HG03159 (cell line): ENCODE results near the gene CCDC198.

Source experiments
- ATAC-seq: cut with Tn5 transposase; IDR thresholded peaks from one replicate; pipeline ENCODE4 v1.9.1; 2021; ENCODE audit warnings: mild to moderate bottlenecking, moderate library complexity; ENCODE audit not compliant: unreplicated experiment

Gene CCDC198

DNA sequence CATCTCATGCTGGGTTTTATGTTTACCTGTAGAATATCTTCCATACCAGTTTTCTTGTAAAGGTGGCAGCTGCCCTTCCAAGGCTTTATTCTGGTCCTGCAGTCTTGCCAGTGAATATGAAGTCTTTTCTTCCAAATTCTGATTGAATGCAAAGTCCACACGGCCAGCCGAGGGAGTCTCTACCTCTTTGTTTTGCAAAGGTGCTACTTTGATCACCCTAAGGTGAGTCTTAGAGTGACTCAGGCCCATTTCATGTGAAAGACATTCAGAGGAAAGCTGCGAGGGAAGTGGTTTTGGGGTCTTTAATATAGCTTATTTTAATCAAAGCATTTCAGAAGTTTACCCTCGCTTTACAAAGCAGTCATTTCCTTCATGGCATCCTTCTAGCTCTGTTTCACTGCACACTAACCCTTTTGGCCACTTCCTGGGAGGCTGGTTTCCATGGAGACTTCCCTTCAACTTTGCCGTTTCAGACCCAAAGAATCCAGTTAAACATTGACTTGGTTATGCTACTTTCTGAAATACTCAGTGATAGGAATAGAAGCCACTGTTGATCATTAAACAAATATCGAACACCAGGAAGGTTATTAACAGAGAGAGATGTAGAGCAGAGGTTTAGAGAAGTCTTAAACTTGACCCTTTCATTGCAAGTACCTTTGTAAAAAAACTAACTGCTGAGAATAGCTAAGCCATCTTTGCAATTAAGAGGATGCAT, at the start of gene CCDC198:
Gene CCDC198, minus strand, starts transcription at position 391 of the 715 bp plus-strand sequence. Its CDS starts 142 bp downstream, at position 249.
- peak; percentile 74 for ATAC-seq

GRCh38 chr14:57533214-57533613, 39.6 kb upstream of the CCDC198 start:
- peak; percentile 51 for ATAC-seq

DNA sequence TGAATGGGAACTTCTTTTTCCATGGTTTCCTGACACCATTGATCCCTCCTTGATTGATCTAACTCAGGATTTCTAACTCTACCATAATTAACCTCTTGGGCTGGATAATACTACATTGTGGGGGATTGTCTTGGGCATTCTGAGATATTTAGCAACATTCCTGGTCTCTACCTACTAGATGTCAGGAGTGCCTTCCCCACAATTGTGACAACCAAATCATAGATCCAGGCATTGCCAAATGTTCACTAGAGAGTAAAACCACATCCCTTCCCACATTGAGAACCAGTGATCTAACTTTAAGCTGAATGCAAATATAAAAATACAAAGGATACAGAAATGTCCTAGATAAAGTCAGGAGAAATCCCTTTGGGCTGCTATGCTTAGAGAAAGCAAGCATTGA, 36.9 kb upstream of the CCDC198 start:
- no peak for ATAC-seq

GRCh38 chr14:57526942-57527341, 33.3 kb upstream of the CCDC198 start:
- no peak for ATAC-seq

- no peak for ATAC-seq
Observed at GRCh38 chr14:57519043-57519442, 25.4 kb upstream of the CCDC198 start.

DNA sequence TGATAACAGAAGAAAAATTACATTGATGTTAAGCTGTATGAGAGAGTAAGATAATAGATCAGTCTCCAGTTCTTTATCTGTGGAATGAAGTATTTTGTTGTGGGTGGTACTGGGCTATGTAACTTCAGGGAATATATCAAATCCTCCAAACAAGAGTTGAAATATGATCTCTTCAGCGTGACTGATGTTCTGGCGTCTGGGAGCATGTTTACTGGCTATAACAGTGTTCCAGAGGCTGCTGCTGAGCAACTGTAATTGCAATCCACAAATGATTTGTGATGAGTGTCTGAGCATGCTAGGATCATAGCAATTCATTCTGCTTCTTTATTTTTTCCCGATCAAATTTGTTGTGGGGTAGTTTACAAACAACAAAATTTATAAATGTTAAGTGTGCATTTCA, 18.6 kb upstream of the CCDC198 start:
- ATAC-seq: no peak

DNA sequence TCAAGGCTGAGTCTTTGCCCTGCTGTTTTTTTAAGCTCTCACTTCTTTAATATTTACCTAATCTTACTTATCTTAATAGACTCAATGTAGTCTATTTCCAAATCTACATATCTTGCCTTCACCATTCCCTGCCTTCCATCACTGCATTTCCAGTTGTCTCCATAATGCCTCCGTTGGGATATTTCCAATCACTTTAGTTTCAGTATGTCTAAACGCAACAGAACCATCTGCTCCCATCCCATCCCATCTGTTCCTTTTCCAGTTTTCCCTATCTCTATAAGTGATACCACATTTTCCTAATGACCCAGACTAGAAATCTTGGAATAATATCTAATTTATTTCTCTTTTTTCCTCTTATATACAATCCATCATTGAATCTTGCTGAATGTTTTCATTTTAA, 15.1 kb upstream of the CCDC198 start:
- no peak for ATAC-seq

- ATAC-seq: no peak
Observed at GRCh38 chr14:57502586-57503254, 9.1 kb upstream of the CCDC198 start.

DNA sequence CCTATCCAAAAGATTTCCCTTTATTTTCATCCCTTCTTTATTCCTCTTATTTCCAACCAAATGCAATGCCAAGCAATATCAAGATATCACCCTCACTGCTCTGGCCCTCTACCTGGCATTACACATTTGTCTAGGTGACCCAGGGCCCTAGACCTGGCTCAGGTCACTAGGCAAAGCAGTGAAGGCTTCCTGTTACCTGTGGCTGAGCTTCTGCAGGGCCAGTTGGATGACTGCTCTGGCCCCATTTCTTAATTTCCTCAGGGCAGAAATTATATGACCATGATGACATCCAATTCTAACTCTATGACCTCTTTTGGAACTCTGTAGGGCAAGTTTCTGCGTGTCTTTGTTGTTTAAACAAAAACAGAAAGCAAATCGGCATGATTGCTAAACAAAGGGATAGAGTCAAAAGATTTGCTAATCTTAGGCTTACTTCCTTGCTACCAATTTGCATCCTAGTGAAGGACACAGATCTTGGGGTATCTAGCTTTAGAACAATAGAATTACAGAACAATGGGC, 7.4 kb upstream of the CCDC198 start:
- ATAC-seq: no peak

- ATAC-seq: no peak
Observed at GRCh38 chr14:57498659-57499058, 5.0 kb upstream of the CCDC198 start.

DNA sequence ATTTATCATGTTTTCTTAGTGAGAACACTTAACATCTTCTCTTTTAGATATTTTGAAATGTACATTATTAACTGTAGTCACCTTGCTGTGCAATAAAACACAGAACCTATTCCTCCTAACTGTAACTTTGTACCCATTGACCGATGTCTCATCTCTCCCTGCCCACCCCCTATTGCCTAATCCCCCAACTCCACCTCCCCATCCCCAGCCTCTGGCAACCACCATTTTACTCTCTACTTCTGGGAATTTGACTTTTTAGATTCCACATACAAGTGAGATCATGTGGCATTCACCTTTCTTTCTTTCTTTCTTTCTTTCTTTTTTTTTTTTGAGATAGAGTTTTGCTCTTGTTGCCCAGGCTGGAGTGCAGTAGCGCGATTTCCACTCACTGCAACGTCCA, 4.4 kb upstream of the CCDC198 start:
- no peak for ATAC-seq

- no peak for ATAC-seq
Observed at GRCh38 chr14:57495416-57495815, 1.8 kb upstream of the CCDC198 start.

DNA sequence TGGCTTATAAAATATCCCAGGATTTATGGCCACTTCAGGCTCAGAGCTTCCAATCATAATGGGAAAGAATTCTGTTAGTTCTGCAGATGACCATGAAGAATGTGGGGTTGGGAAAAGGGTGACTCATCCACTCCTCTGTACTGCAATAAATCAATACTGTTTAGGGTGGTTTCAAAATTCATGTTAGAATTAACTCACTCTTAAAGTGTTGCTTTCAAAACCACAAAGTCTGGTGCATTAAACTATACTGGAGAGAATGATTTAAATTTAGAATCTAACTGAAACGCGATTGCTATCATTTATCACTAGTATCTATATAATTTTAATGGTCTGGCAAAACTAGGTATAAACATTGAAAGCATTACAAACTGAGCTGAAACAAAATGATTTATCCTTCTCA, 798 bp downstream of the CCDC198 start:
- ATAC-seq: no peak

DNA sequence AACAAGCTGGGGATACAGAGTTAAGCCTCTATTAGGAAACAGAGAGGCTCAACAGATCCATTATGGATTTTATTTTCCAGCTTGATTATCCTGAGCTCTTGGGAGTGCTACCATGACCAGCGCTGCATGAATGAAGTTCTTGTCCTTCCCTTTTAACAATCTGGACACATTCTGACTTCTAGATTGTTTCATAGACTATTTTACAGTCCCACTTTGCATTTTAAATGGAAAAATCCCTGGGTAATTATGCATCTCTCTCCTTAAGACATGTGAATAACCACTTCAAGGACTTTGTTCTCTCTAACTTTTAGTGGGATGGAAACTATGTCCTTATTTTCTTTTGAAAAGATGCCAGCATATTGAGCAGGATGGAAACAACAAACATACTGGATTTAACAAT, 2.0 kb downstream of the CCDC198 start:
- no peak for ATAC-seq

DNA sequence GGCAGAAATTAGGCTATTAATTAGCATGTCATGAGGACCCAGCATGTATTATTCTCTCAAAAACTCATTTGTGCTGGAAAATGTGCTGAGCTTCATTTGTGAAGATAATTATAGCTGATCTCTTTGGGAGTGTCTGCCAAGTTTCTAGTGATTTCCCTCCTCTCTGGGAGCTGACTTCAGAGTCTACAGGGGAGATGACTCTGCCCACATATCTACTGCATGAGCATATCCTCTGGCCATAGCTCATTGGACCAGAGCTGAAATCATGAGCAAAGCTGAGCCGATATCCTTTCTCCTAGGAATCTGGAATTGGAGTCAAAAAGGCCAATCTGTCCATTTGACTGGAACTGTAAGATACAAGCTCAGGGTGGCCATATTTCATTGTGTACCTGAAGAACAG, 5.9 kb downstream of the CCDC198 start:
- no peak for ATAC-seq

DNA sequence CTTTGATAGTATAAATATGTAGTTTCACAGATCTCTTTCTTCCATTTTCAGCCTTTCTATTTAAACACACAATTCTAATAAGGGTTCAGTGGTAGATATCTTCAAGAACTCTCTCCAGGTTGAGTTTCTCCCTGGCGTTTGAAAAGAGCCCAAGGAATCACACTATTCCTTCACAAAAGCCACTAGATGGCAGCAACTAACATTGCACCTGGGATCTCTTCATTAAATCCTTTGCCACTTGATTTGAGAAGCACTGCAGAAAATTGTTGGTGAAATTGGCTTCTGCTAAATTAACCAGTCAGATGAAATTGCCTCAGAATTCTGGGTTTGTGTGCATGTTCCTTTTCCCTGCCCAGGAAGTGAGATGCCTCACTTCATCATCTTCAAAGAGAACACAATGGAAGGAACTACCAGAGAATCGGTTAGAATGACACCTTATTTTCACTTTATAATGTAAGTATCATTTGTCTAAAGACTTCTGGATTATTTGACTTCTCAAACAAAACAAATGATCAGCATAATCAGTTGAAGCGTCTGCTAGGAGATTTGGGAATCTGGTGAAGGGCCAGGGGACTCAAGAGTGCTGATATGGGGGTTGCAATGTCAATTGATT, 6.8 kb downstream of the CCDC198 start:
- ATAC-seq: no peak

DNA sequence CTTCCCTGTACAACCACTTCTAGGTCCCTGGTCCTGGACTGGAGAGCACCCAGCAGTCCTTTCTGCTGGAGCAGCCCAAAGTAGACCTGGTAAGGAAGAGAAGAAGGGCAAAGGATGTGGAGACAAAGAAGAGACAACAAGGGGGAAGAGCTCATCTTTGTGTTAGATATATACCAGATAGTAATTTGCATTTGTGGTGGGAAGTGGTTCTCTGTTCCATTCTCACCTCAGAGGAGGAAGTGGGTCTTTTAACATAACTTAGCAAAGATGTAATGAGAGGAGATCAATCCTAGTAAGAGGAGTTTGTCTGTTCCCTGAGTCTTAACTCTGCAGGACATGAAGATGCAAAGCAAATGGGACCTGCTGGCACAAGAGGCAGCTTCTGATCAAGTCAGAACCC, 8.0 kb downstream of the CCDC198 start:
- ATAC-seq: peak; percentile 99

DNA sequence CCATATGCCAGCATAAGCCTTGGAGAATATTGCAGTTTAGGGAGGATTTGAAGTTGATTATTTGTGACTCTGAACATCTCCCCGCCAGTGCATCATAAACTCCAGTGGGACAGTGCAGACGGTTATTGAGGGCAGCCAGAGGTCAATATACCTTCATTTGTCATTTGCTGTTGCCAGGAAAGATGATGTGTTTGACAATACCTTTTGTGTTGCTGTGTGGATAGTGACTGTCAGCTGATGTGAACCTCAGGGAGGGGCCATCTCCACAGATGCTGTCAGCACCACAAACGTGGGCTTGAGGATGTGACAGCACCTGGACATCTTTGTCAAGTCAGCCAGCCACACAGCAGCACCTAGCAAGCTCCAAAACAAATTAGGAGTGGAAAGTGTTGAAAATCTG, 11.5 kb downstream of the CCDC198 start:
- ATAC-seq: no peak

GRCh38 chr14:57480051-57480450, 13.6 kb downstream of the CCDC198 start:
- no peak for ATAC-seq

DNA sequence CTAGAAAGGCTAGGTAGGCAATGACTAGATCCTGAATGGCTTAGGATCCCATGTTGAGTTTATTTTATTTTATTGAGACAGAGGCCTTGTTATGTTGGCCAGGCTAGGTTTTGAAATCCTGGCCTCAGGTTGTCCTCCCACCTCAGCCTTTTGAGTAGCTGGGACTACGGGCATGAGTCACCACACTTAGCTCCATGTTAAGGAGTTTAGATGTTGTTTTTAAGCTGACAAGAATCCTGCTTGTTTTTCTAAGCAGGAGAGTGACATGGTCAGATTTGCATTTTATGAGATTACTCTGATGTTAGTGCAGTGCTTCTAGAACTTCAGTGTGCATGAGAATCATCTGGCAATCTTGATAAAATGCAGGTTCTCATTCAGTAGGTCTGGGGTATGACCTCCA, 14.5 kb downstream of the CCDC198 start:
- ATAC-seq: no peak

DNA sequence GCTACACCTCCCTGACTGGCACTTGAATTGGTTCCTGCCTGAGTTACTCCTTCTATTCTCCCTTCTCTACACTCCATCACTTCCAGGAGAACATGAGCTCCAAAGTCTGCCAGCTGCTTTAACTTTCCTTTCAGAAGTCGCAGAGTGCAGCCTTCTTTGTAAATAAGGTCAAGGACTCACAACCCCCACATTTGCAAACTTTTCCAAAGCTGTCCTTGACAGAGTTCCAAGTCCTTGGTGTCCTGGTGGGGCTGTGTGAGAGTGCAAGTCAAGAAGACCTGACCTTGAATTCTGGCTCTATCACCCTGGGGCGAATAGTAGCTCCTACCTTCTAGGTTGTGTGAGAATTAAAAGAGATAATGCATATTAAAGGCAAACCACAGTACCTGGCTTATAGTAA, 15.6 kb downstream of the CCDC198 start:
- no peak for ATAC-seq

- no peak for ATAC-seq
Observed at GRCh38 chr14:57470909-57471308, 22.7 kb downstream of the CCDC198 start.
